ENCODE results near the gene PANK4.
"Not testable (repeated sequence)": the region's sequence is repeated elsewhere in the genome, so short reads cannot be mapped to it uniquely, and the experiment has no call there.

The PANK4 gene

DNA sequence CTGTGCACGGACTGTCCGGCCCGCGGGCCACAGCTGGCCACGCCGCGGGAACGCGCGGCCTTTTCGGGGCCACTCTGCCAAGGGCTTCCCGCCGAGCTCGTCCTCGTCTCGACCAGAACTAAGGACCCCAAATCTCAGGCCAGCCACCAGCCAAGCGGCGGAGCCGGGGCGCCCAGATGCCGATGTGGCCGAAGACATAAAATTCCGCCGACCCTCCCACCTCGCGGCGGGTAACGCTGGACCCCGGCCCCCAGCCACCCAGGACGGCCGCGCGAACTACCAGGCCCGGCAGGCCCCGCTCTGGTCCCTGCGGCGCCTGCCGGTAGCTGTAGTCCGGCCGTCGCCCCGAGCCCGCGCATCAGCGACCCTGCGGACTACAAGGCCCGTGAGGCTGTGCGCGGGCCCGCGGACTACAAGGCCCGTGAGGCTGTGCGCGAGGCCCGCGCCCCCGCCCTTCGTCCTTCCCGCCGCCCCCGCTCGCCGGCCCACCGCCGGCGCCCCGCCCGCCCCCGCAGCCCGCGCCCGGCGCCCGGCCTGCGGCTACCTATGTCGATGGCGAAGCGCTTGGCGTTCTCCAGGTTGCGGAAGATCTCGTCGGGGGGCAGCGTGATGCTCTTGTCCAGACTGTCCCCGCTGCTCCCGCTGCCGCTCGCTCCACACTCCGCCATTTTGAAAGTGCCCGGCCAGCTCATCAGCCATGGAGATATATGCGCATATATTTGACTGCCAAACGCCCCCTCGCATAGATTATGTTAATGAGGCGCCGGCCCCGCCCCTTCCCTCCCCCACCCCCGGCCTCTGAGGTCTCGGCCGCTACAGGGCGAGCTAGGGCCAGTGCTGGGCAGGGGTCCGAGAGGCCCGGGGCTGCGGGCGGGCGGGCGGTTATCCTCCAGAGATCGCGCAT lies at the start of gene PANK4:
Gene PANK4 (minus strand): TSS at position 677 of the 904 bp plus-strand sequence. CDS start 9 bp downstream, at position 668.
- DNase-seq (ENCODE audit: low read depth in 3 of 3): peak; percentile 81 to 82 (median 81)

DNA sequence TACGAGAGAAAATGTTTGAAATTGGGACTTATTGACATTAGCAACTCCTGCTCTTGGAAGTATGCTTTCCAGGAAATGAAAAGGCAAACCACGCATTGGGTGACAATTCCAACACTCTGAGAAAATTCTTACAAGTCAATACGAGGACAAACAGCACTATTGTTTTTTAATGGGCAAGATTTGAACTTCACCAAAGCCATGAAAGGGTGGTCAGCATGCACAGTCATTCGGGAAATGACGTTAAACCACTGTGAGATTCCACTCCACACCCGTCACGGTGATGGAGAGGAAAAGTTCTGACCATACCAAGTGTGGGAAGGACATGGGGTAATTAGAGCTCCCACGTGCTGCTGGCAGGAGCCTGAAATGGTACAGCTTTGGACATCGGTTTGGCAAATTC lies 48.0 kb upstream of the PANK4 start:
- DNase-seq (ENCODE audit: low read depth in 3 of 3): no peak

DNA sequence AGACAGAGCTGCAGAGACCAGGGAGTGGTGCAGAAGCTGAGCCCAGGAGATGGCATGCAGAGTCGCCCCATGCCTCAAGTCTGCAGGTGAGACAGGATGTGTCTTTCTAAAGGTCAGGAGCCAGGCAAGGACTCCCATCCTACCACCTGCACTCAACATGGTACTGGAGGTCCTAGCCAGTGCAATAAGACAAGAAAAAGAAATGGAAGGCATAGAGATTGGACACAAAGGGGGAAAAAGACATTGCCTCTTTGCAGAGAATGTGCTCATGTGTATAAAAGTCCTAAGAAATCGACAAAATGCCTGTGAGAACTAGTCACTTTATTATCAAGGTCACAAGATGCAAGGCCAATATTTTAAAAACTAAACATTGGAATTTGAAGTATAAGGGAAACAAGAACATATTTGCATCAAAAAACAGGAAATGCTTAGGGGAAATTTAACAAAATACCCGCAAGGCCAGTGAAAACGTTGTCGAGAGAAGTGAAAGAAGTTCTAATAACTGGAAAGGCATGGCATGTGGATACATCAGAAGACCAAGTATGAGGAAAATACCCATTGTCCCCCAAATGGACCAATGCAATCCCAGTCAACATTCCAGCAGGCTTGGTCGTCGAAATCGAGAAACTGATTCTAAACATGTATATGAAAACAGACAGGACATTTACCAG lies 47.0 kb upstream of the PANK4 start:
- no peak for DNase-seq (ENCODE audit: low read depth in 3 of 3)

DNA sequence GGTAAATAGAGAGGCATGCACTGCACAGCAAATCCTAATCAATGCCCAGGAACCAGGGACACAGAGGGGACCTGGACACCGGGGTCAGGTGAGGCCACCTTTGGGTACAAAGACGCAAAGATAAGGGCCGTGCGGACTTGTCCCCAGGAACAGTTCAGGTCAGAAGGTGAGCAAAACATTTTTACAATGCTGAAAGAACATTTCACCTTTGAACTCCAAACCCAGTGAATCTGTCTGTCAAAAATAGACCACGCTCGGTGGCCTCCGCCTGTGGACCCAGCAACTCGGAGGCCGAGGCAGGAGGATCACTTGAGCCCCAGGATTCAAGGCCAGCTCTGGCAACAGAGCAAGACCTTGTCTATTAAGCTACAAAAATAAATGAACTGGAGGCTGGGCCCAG lies 45.0 kb upstream of the PANK4 start:
- DNase-seq (ENCODE audit: low read depth in 3 of 3): no peak

GRCh38 chr1:2570332-2570731 lies 43.9 kb upstream of the PANK4 start:
- no peak for DNase-seq (ENCODE audit: low read depth in 3 of 3)

DNA sequence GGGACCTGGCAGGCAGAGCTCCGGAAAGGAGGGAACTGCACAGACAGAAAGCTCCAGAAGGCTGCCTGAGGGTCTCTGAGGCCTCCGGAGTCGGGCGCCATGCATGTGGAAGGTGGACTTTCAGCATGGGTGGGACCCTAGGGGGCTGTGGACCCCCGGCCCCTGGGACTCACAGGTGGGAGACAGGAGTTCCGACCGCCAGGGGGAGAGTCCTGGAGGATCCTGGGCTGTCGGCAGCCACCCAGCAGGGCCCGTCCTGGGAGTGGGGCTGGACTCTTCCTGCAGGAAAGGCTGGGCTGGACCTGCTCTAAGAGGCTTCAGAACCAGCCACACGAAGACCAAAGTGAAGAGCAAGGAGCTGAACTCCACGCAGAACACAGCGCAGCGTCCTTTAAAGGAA lies 43.3 kb upstream of the PANK4 start:
- DNase-seq (ENCODE audit: low read depth in 3 of 3): not testable (repeated sequence)

GRCh38 chr1:2569060-2569459 lies 42.7 kb upstream of the PANK4 start:
- DNase-seq (ENCODE audit: low read depth in 3 of 3): no peak

DNA sequence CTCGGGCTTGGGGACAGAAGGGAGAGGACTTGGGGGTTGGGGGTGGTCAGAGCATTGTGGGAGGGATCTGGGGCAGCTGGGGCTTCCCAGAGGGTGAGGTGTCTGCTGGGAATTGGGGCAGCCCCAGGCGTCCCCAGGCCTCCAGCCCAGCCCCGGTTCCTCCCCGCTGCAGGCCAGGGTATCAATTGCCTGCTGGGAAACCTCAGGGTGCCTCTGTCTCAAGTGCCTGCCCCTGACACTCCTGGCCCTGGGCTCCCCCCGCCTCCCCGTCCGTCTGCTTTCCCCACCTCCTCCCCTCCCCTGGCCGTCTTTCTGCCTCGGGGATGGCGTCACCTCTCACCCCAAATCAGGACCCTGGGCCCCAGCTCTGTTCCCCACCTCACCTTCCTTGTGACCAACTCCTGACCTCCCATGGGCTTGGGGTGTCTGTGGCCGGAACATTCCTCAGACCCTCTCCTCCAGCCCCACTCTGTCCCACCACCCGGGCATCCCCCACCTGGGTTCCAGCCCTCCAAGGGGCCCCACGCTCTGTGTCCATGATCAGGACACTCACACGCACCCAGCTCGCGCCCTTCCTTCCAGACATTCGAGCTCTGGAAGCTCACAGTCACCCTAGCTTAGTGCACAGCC lies 41.9 kb upstream of the PANK4 start:
- DNase-seq (ENCODE audit: low read depth in 3 of 3): not testable (repeated sequence)

DNA sequence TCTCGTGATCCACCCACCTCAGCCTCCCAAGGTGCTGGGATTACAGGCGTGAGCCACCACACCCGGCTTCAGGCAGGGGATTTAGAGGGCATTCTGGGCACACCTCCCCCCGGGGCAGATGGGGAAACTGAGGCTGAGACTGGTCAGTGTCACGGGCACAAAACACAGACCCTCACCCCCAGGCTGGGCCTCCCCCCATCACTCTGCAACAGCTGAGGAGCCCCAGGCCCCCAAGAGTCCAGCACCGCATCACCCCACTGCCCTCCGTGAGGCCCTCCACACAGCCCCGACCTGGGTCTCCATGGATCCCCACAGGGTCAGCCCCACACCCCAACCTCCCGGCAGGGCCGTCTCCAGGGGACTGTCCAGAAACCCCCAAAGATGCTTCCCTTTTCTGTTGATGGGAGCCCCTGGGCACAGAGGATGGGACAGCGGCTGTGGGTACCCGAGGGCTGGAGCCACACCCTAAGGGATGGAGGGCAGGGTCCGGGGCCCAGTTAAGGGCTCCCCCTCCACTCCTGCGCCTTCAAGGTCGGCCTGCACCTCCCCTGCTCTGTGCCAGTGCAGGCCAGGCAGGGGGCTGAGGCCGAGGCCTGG lies 40.8 kb upstream of the PANK4 start:
- no peak for DNase-seq (ENCODE audit: low read depth in 3 of 3)

DNA sequence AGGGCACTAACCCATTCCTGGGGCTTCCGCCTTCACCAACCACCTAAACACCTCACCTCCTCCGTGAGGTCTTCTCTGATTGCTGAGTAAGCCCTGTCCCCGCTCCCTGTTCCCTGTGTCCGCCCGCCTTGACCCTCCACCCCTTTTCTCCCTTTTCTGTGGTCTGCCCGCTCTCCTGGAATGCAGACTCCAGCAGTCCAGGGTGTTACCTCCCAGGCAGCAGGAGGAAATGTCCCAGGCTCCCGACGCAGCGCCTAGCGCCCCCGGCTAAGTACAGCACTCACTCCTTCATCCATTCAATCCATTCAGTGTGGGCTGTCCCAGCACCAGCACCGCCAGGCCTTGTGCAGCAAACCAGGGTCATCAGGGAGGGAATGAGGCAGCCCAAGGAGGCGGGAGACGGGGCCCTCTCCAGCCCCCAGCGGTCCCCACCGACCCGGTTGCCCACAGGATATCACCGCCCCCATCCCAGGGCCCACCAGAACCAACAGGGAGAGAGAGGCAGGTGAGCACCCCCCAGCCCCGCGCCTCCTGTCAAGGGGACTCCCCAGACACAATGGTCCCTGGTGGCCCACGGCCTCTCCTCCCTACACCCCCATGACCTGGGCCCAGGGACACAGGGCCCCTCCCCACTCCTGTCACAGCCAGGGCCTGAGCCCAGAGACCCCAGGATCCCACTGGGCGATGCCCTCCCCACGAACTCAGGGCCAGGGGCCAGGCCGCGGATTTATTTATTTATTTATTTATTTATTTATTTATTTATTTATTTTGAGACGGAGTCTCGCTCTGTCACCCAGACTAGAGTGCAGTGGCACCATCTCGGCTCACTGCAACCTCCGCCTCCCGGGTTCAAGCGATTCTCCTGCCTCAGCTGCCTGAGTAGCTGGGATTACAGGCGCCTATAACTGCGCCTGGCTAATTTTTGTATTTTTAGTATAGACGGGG lies 40.0 kb upstream of the PANK4 start:
- DNase-seq (ENCODE audit: low read depth in 3 of 3): no peak

GRCh38 chr1:2564815-2565374 lies 38.5 kb upstream of the PANK4 start:
- no peak for DNase-seq (ENCODE audit: low read depth in 3 of 3)

- DNase-seq (ENCODE audit: low read depth in 3 of 3): no peak
Measured at GRCh38 chr1:2564006-2564814, 37.8 kb upstream of the PANK4 start.

DNA sequence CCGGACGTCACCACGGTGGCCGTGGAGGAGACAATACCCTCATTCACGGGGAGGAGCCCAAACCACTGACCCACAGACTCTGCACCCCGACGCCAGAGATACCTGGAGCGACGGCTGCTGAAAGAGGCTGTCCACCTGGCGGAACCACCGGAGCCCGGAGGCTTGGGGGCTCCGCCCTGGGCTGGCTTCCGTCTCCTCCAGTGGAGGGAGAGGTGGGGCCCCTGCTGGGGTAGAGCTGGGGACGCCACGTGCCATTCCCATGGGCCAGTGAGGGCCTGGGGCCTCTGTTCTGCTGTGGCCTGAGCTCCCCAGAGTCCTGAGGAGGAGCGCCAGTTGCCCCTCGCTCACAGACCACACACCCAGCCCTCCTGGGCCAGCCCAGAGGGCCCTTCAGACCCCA lies 36.8 kb upstream of the PANK4 start:
- no peak for DNase-seq (ENCODE audit: low read depth in 3 of 3)

GRCh38 chr1:2561898-2562895 lies 35.8 kb upstream of the PANK4 start:
- DNase-seq (ENCODE audit: low read depth in 3 of 3): no peak

DNA sequence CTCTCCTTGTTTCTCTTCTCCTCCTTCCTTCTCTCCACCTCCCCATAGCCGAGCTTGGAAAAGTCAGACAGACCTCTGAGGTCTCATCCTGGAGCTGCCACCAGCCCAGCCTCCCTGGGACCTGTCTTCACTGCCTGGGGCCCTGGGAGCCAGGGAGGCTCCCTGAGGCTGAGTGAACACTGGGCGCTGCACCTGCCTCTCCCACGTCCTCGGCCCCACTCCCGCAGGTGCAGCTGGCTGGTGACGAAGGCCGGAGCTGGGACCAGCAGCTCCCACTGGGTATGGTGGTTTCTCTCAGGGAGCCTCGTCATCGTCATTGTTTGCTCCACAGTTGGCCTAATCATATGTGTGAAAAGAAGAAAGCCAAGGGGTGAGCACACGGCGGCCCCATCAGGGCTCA lies 35.0 kb upstream of the PANK4 start:
- DNase-seq (ENCODE audit: low read depth in 3 of 3): no peak

DNA sequence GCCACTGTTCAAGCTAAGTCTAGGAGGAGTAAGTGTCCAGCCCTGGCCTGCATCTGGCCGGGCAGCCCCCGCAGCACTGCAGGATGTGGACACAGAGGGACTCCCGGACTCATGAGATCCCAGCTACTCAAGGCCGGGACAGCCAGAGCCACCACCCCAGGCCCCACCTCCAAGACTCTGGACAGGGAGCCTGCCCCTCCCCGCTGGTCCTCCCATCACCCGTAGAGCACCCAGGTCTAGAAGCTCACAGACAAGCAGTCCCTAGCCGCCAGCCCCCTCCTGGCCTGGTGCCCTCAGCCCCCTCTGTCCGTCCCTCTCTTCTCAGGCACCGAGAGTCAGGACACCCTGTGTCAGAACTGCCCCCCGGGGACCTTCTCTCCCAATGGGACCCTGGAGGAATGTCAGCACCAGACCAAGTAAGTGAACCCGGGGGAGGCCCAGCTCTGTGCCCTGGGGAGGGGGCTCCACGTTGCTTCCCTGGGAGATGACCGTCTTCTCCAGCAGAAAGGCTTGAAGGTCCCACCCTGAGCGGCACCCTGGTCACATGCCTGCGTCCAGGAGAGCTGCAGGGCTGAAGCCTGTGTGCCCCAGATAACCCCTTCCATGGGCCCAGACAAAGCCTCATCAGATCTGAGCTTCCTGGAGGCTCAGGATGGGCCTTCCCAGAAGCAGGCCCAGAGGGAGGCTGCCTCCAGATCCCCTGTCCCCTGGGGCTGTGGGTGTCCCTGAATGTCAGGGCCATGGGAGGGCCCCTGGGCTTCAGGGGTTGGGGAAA lies 34.1 kb upstream of the PANK4 start:
- no peak for DNase-seq (ENCODE audit: low read depth in 3 of 3)

DNA sequence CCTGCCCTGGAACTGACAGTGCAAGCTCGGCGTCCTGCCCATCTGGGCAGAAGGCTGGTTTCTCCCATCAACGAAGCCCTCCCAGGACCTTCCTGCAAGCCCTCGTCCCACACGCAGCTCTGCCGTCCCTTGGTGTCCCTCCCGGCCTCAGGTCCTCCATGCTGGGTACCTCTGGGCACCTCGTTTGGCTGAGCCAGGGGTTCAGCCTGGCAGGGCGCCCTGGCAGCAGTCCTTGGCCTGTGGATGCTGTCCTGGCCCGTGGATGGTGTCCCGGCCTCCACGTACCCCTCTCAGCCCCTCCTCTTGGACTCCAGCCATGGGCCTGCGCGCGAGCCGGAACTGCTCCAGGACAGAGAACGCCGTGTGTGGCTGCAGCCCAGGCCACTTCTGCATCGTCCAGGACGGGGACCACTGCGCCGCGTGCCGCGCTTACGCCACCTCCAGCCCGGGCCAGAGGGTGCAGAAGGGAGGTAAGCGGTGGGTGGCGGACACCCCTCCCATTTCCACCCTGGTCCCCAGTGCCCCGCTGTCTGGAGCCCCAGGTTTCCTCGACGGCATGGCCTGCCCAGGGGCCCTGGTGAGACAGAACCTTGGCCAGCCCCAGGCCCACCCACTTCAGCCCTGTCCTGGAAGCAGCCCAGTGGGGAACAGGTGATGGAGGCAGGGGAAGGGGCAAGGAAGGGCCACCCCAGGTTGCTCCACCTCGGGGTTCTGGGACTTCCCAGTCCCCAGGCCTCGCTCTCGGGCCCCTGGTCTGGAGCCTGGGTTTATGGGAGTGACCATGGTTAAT lies 33.3 kb upstream of the PANK4 start:
- no peak for DNase-seq (ENCODE audit: low read depth in 3 of 3)

All from stimulated activated CD4-positive, alpha-beta T cell treated with anti-CD3 and anti-CD28 coated beads, TNF-alpha, amount 100 ng/mL, for 4 hours (primary cell).